ENCODE measurements around the gene ZNF525.

ZNF525 gene

GRCh38 chr19:53374288-53374687 lies 8.8 kb downstream of the ZNF525 start:
- Histone ChIP-seq H3K27ac (ENCODE audit: low read depth, low read length) (no peak overlapping the region), H3K9me2 (replicated peaks; ENCODE audit: control insufficient read depth, low read length) (no peaks in the 10 kb centered on the region), H3K4me3 (ENCODE audit: low read length) (no peak overlapping the region), H4K20me1 (ENCODE audit: control insufficient read depth, insufficient read depth, low read depth, low read length) (no peaks in the 10 kb centered on the region), H3K4me1 (ENCODE audit: control insufficient read depth, low read length) (no peaks in the 10 kb centered on the region), H3F3A (ENCODE audit: control insufficient read depth, insufficient read depth) (no peaks in the 10 kb centered on the region), H3K27me3 (ENCODE audit: control insufficient read depth, low read length) (no peaks in the 10 kb centered on the region), H3K4me2 (ENCODE audit: low read length) (no peak overlapping the region), H3K9me3 (ENCODE audit: control insufficient read depth, insufficient read depth, low read length) (peaks cover 7% of the 10 kb centered on the region; the same call in 1 of the 2 replicates), H3K36me3 (ENCODE audit: control insufficient read depth, low read length) (peaks cover 69% of the 10 kb centered on the region), H3K79me2 (ENCODE audit: control insufficient read depth, low read length) (peaks cover 2% of the 10 kb centered on the region; the same call in 1 of the 2 replicates)
- TF ChIP-seq EZH2phosphoT487 (IDR thresholded peaks at IDR 0.05; ENCODE audit: borderline replicate concordance, low read length) (no peak), CTCF (IDR thresholded peaks at IDR 0.05; ENCODE audit: low read depth, low read length, poor library complexity, severe bottlenecking) (no peak)

GRCh38 chr19:53374743-53375142 lies 9.2 kb downstream of the ZNF525 start:
- Histone ChIP-seq H3K36me3 (ENCODE audit: control insufficient read depth, low read length) (peaks cover 74% of the 10 kb centered on the region), H3K79me2 (ENCODE audit: control insufficient read depth, low read length) (no peaks in the 10 kb centered on the region), H3K27me3 (ENCODE audit: control insufficient read depth, low read length) (no peaks in the 10 kb centered on the region), H3K4me1 (ENCODE audit: control insufficient read depth, low read length) (no peaks in the 10 kb centered on the region), H3K9me2 (replicated peaks; ENCODE audit: control insufficient read depth, low read length) (no peaks in the 10 kb centered on the region), H3K4me3 (ENCODE audit: low read length) (no peak overlapping the region), H3K4me2 (ENCODE audit: low read length) (no peak overlapping the region), H3K9me3 (ENCODE audit: control insufficient read depth, insufficient read depth, low read length) (peaks cover 9% of the 10 kb centered on the region; the same call in 1 of the 2 replicates), H3F3A (ENCODE audit: control insufficient read depth, insufficient read depth) (no peaks in the 10 kb centered on the region), H3K27ac (ENCODE audit: low read depth, low read length) (no peak overlapping the region), H4K20me1 (ENCODE audit: control insufficient read depth, insufficient read depth, low read depth, low read length) (no peaks in the 10 kb centered on the region)
- TF ChIP-seq EZH2phosphoT487 (IDR thresholded peaks at IDR 0.05; ENCODE audit: borderline replicate concordance, low read length) (no peak), CTCF (IDR thresholded peaks at IDR 0.05; ENCODE audit: low read depth, low read length, poor library complexity, severe bottlenecking) (no peak)

- TF ChIP-seq EZH2phosphoT487 (IDR thresholded peaks at IDR 0.05; ENCODE audit: borderline replicate concordance, low read length) (no peak), CTCF (IDR thresholded peaks at IDR 0.05; ENCODE audit: low read depth, low read length, poor library complexity, severe bottlenecking) (no peak)
- Histone ChIP-seq H3F3A (ENCODE audit: control insufficient read depth, insufficient read depth) (no peaks in the 10 kb centered on the region), H3K4me2 (ENCODE audit: low read length) (no peak overlapping the region), H3K36me3 (ENCODE audit: control insufficient read depth, low read length) (peaks cover 92% of the 10 kb centered on the region), H3K27ac (ENCODE audit: low read depth, low read length) (no peak overlapping the region), H3K79me2 (ENCODE audit: control insufficient read depth, low read length) (no peaks in the 10 kb centered on the region), H3K4me1 (ENCODE audit: control insufficient read depth, low read length) (no peaks in the 10 kb centered on the region), H3K4me3 (ENCODE audit: low read length) (no peak overlapping the region), H4K20me1 (ENCODE audit: control insufficient read depth, insufficient read depth, low read depth, low read length) (no peaks in the 10 kb centered on the region), H3K27me3 (ENCODE audit: control insufficient read depth, low read length) (no peaks in the 10 kb centered on the region), H3K9me2 (replicated peaks; ENCODE audit: control insufficient read depth, low read length) (no peaks in the 10 kb centered on the region), H3K9me3 (ENCODE audit: control insufficient read depth, insufficient read depth, low read length) (peaks cover 65% of the 10 kb centered on the region)
Observed at GRCh38 chr19:53381376-53381775, 15.9 kb downstream of the ZNF525 start.

Measured in DOHH2 (cell line).